Measurements from ENCODE around the gene PSME3IP1.

The PSME3IP1 gene, protein sequence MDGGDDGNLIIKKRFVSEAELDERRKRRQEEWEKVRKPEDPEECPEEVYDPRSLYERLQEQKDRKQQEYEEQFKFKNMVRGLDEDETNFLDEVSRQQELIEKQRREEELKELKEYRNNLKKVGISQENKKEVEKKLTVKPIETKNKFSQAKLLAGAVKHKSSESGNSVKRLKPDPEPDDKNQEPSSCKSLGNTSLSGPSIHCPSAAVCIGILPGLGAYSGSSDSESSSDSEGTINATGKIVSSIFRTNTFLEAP

DNA sequence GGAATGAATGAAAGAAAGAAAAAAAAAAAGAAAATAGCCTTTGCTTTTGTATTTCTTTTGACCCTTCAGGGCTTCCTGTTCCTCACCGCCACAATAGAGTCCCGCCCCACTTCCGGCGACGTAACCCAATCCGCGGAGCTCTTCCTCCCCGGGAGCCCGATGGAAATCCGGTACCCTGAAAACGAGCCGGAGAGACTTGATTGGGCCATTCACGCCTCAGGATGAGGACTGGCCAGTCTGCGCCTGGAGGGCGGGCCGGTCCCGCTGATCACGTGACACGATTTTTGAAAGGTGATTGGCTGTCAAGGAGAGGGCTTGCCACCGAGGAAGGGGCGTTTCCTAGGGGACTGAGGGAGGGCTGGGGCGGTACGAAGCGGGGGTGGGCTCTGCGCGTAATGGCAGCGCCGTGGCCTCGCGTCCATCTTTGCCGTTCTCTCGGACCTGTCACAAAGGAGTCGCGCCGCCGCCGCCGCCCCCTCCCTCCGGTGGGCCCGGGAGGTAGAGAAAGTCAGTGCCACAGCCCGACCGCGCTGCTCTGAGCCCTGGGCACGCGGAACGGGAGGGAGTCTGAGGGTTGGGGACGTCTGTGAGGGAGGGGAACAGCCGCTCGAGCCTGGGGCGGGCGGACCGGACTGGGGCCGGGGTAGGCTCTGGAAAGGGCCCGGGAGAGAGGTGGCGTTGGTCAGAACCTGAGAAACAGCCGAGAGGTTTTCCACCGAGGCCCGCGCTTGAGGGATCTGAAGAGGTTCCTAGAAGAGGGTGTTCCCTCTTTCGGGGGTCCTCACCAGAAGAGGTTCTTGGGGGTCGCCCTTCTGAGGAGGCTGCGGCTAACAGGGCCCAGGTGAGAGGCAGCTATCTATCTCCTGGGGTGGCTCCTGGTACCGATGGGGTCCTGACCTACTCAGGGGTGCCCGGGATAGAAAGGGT, at the start of gene PSME3IP1, which contains the start of gene RSPRY1:
Gene PSME3IP1, minus strand, starts transcription at position 95 of the 927 bp plus-strand sequence. CDS start 12,185 bp downstream, outside the sequence.
Gene RSPRY1, plus strand, starts transcription at position 385 of the 927 bp plus-strand sequence. CDS start 18,330 bp downstream, outside the sequence.
- Histone ChIP-seq H3K27ac (ENCODE audit: low read depth, low read length) (peak within 1 kb of the TSS; percentile 88), H3K27me3 (ENCODE audit: control insufficient read depth, insufficient read depth, low read length) (no peaks in the 10 kb centered on the region), H3K4me1 (ENCODE audit: control insufficient read depth, insufficient read depth, low read length) (peaks cover 29% of the 10 kb centered on the region), H3K4me3 (ENCODE audit: low read depth, low read length) (peak within 1 kb of the TSS; percentile 97), H3K36me3 (ENCODE audit: control insufficient read depth, insufficient read depth, low read length) (no peaks in the 10 kb centered on the region), H3K9ac (ENCODE audit: low read depth, low read length) (peak within 1 kb of the TSS; percentile 79), H3K9me3 (ENCODE audit: control insufficient read depth, insufficient read depth, low read length) (no peaks in the 10 kb centered on the region)

DNA sequence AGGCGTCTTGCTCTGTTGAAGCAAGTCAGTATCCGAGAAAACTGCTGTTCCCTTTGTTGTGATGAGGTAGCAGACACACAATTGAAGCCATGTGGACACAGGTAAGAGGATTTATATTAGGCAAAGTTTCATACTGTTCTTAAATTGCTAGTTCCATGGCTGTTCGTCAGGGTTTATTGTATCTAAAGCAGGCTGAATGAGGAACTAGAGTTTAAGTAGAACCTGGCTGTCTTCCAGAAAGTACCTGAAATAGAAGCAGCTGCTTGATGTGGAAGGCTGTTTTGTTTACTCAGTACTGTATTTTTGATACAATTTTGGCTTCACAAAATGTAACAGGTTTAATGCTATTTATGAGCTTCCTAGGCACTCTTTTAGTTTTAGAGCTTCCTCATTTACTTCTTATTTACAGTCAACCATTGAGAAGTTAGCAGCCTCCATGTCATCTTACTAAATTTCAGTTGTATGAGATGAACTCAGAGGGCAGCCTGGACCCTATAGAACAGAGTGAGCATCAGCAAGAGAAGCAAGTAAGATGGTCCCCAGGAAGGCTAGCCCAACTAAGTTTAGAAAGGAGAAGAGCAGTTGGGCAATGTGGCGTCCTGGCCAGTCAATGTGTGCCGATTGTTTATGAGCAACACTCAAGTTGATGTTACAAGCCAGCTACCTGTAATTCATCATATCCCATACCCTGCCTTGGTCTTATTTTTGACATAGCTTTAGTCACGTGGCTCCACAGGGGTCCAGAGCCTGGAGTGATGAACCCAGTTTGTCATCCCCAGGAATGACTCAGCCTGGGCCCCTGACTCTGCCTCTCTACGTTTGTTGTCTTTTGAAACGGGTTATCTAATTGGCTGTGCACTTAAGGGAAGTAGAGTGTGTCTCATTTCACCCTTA, 49.5 kb upstream of the PSME3IP1 start:
- Histone ChIP-seq H3K4me1 (ENCODE audit: control insufficient read depth, insufficient read depth, low read length) (no peaks in the 10 kb centered on the region), H3K27me3 (ENCODE audit: control insufficient read depth, insufficient read depth, low read length) (no peaks in the 10 kb centered on the region), H3K9me3 (ENCODE audit: control insufficient read depth, insufficient read depth, low read length) (no peaks in the 10 kb centered on the region), H3K36me3 (ENCODE audit: control insufficient read depth, insufficient read depth, low read length) (peaks cover 83% of the 10 kb centered on the region), H3K9ac (ENCODE audit: low read depth, low read length) (no peak overlapping the region), H3K4me3 (ENCODE audit: low read depth, low read length) (no peak overlapping the region), H3K27ac (ENCODE audit: low read depth, low read length) (no peak overlapping the region)

DNA sequence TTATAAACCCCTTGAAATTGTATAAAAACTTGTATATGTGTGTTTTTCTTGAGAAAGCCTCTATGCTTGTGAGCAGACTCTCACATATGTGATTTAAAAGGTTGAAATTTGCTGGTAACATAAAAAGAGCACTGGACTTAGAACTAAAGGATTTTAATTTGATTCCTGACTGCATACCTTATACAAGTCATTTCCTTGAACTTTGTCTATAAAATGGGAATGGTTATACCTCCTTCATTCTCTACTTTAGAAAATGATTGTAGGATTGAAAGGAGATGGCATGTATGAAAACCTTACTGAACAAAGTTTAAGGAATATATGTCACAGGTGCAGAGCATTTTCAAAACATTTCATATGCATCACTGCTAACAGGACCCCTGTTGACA, 48.9 kb upstream of the PSME3IP1 start:
- Histone ChIP-seq H3K4me3 (ENCODE audit: low read depth, low read length) (no peak overlapping the region), H3K9ac (ENCODE audit: low read depth, low read length) (no peak overlapping the region), H3K36me3 (ENCODE audit: control insufficient read depth, insufficient read depth, low read length) (peaks cover 83% of the 10 kb centered on the region), H3K27me3 (ENCODE audit: control insufficient read depth, insufficient read depth, low read length) (no peaks in the 10 kb centered on the region), H3K27ac (ENCODE audit: low read depth, low read length) (no peak overlapping the region), H3K4me1 (ENCODE audit: control insufficient read depth, insufficient read depth, low read length) (no peaks in the 10 kb centered on the region), H3K9me3 (ENCODE audit: control insufficient read depth, insufficient read depth, low read length) (no peaks in the 10 kb centered on the region)

DNA sequence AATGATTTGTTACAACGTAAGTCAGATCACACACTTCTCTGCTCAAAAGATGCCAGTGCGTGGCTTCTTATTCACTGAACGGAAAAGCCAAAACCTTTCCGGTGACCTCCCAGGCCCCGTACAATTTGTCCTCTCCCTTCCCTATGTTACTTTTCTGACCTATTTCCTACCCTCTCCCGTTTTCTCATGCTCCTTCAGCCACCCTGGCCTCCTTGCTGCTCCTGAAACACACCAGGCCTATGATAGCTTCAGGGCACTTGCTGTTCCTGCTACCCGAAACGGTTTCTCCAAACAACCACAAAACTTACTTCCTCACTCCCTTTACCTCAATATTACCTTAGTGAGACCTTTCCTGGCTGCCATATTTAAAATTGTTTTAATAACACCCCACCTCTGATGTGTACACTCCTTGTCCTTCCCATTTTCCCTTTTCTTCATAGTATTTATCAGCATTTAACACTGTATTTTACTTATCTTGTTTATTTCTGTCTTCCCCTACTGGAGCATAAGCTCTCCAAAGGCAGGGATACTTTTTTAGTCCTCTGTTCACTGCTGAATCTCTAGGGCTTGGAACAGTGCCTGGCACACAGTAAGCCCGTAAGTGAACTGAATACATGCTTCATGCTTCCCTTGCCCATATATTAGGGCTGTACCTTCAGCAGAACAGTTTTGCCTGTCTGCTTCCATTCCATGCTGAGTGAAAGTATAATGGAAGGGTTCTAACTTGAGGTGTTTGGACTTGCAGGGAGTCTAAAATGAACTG, 48.3 kb upstream of the PSME3IP1 start:
- no peak overlapping the region for H3K9ac ChIP-seq (ENCODE audit: low read depth, low read length)
- H3K4me3 ChIP-seq (ENCODE audit: low read depth, low read length), result no peak overlapping the region
- H3K4me1 ChIP-seq (ENCODE audit: control insufficient read depth, insufficient read depth, low read length), result no peaks in the 10 kb centered on the region
- no peaks in the 10 kb centered on the region for H3K27me3 ChIP-seq (ENCODE audit: control insufficient read depth, insufficient read depth, low read length)
- H3K27ac ChIP-seq (ENCODE audit: low read depth, low read length), result no peak overlapping the region
- no peaks in the 10 kb centered on the region for H3K9me3 ChIP-seq (ENCODE audit: control insufficient read depth, insufficient read depth, low read length)
- H3K36me3 ChIP-seq (ENCODE audit: control insufficient read depth, insufficient read depth, low read length), result peaks cover 81% of the 10 kb centered on the region

DNA sequence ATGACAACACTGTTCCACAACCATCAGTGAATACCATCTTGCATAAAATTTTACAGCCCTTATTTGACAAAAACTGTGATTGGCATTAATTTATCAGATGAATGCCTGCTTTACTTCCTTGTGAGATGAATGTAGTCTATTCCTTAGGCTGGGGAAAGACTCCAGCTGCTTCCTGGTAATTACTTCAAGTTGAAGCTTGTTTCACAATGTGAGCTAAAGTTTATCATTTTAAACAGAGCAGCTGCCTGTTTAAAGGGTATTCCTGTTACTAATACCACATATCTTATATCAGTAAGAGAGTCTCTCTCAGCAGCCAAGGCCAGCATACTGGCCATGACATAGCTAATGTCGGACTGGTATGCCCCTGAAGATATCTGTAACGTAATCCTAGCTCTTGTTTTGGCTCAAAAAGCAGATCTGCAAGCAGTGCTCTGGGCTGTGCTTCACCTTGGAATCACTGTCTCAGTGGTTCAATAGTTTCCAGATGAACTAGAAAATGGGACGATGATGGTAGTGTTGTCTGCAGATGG, 46.0 kb upstream of the PSME3IP1 start:
- Histone ChIP-seq H3K9me3 (ENCODE audit: control insufficient read depth, insufficient read depth, low read length) (no peaks in the 10 kb centered on the region), H3K4me1 (ENCODE audit: control insufficient read depth, insufficient read depth, low read length) (no peaks in the 10 kb centered on the region), H3K27ac (ENCODE audit: low read depth, low read length) (no peak overlapping the region), H3K9ac (ENCODE audit: low read depth, low read length) (no peak overlapping the region), H3K4me3 (ENCODE audit: low read depth, low read length) (no peak overlapping the region), H3K27me3 (ENCODE audit: control insufficient read depth, insufficient read depth, low read length) (no peaks in the 10 kb centered on the region), H3K36me3 (ENCODE audit: control insufficient read depth, insufficient read depth, low read length) (peaks cover 88% of the 10 kb centered on the region)

DNA sequence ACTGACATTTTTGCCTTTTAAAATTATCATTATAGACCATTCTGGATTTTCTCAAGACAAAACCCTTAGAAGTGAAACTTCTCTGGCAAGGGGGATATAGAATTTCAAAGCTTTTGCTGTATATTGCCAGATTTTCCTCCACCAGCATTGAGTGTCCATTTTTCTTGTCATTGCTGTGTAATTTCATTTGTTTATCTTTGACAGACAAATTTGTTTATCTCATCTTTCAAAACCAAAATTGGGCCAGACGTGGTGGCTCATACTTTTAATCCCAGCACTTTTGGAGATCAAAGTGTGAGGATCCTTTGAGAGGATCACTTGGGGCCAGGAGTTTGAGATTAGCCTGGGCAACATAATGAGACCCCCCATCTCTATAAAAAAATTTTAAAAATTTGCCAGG, 43.2 kb upstream of the PSME3IP1 start:
- no peaks in the 10 kb centered on the region for H3K27me3 ChIP-seq (ENCODE audit: control insufficient read depth, insufficient read depth, low read length)
- H3K9ac ChIP-seq (ENCODE audit: low read depth, low read length), result no peak overlapping the region
- H3K9me3 ChIP-seq (ENCODE audit: control insufficient read depth, insufficient read depth, low read length), result no peaks in the 10 kb centered on the region
- H3K4me3 ChIP-seq (ENCODE audit: low read depth, low read length), result no peak overlapping the region
- H3K27ac ChIP-seq (ENCODE audit: low read depth, low read length), result no peak overlapping the region
- peaks cover 84% of the 10 kb centered on the region for H3K36me3 ChIP-seq (ENCODE audit: control insufficient read depth, insufficient read depth, low read length)
- H3K4me1 ChIP-seq (ENCODE audit: control insufficient read depth, insufficient read depth, low read length), result no peaks in the 10 kb centered on the region

DNA sequence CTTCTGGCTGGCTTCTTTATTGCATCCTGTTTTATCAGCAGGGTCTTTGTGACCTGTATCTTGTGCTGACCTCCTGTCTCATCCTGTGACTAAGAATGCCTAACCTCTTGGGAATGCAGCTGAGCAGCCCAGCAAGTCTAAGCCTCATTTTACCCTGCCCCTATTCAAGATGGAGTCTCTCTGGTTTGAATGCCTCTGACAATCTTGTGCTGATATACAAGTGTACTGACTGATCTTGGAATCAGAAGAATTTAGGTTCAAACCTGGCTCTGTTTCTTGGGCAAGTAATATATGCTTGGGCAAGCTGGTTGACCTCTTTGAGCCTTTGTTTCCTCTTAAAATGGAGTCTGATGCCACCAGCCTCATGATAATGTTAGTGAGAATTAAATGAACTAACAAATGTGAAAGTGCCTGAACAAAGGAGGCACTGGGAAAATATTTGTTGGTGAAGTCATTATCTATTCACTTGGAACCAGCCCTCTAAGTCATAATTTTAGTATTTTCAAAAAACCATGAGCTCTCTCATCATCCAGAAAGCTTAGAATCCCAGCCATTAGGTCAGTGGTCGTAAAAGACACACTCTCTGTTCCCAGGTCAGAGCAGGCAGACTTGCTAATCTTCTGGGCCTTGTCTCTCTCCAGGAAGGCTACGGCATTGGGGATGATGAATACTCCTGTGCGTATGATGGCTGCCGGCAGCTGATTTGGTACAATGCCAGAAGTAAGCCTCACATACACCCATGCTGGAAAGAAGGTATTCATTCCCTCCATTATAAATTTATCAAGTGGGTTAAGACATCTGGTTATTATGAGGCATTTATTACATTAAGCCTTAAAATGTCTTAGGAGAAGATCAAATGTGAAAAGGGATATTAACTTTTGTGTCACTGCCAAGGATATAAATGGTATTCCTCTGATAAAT, 41.1 kb upstream of the PSME3IP1 start:
- peaks cover 84% of the 10 kb centered on the region for H3K36me3 ChIP-seq (ENCODE audit: control insufficient read depth, insufficient read depth, low read length)
- H3K4me3 ChIP-seq (ENCODE audit: low read depth, low read length), result no peak overlapping the region

DNA sequence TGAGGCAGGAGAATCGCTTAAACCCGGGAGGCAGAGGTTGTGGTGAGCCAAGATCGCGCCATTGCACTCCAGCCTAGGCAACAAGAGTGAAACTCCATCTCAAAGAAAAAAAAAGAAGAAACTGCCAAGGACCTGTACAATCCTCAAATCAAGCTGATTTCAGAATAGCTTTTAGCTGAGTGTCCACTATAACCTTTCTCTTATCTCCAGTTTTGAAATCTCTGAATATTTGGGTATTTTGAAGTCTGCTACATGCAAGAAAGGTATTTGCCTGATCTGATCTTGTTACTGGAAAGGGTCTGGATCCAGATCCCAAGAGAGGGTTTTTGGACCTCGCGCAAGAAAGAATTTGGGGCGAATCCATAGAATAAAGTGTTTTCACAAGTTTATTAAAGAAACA, 40.1 kb upstream of the PSME3IP1 start:
- Histone ChIP-seq H3K27ac (ENCODE audit: low read depth, low read length) (no peak overlapping the region), H3K4me3 (ENCODE audit: low read depth, low read length) (no peak overlapping the region), H3K9me3 (ENCODE audit: control insufficient read depth, insufficient read depth, low read length) (no peaks in the 10 kb centered on the region), H3K27me3 (ENCODE audit: control insufficient read depth, insufficient read depth, low read length) (no peaks in the 10 kb centered on the region), H3K9ac (ENCODE audit: low read depth, low read length) (no peak overlapping the region), H3K36me3 (ENCODE audit: control insufficient read depth, insufficient read depth, low read length) (peaks cover 84% of the 10 kb centered on the region), H3K4me1 (ENCODE audit: control insufficient read depth, insufficient read depth, low read length) (no peaks in the 10 kb centered on the region)

More for the DNA sequence above, 41.1 kb upstream of the PSME3IP1 start:
- no peak overlapping the region for H3K27ac ChIP-seq (ENCODE audit: low read depth, low read length)
- no peaks in the 10 kb centered on the region for H3K9me3 ChIP-seq (ENCODE audit: control insufficient read depth, insufficient read depth, low read length)
- H3K9ac ChIP-seq (ENCODE audit: low read depth, low read length), result no peak overlapping the region
- H3K4me1 ChIP-seq (ENCODE audit: control insufficient read depth, insufficient read depth, low read length), result no peaks in the 10 kb centered on the region
- H3K27me3 ChIP-seq (ENCODE audit: control insufficient read depth, insufficient read depth, low read length), result no peaks in the 10 kb centered on the region

DNA sequence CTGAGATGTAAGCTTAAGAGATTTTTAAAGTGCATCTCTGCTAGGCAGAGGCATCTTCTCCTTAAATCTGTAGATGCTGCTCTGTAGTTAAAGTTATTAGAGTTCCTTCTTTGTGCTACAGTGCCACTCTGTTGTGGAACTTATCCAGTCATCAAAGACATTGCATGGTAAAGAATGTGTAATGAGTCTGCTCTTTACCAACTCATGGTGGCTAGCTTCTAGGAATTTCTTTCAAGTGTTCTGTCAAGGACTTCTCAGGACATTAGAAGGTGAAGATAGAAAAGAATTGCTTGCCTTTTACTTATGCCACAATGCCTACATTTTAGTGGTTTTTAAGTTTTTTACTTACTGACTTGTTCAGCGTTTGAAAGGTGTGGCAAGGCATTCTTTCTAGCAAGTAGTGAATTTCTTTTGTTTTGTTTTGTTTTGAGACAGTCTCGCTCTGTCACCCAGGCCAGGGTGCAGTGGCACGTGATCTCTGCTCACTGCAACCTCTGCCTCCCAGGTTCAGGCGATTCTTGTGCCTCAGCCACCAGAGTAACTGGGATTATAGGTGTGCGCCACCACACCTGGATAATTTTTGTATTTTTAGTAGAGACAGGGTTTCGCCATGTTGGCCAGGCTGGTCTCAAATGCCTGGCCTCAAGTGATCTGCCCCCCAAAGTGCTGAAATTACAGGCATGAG, 39.0 kb upstream of the PSME3IP1 start:
- Histone ChIP-seq H3K36me3 (ENCODE audit: control insufficient read depth, insufficient read depth, low read length) (peaks cover 86% of the 10 kb centered on the region), H3K27ac (ENCODE audit: low read depth, low read length) (no peak overlapping the region), H3K27me3 (ENCODE audit: control insufficient read depth, insufficient read depth, low read length) (no peaks in the 10 kb centered on the region), H3K9ac (ENCODE audit: low read depth, low read length) (no peak overlapping the region), H3K4me3 (ENCODE audit: low read depth, low read length) (no peak overlapping the region), H3K9me3 (ENCODE audit: control insufficient read depth, insufficient read depth, low read length) (no peaks in the 10 kb centered on the region), H3K4me1 (ENCODE audit: control insufficient read depth, insufficient read depth, low read length) (no peaks in the 10 kb centered on the region)

Measured in HUES48 (cell line).